GM18519 (cell line): ENCODE results near the gene PABPN1L.

ENCODE experiments used
- ATAC-seq: cut with Tn5 transposase; IDR thresholded peaks from one replicate; pipeline ENCODE4 v1.9.1; 2021; ENCODE audit warnings: mild to moderate bottlenecking, moderate library complexity; ENCODE audit not compliant: unreplicated experiment, low FRiP score

Gene PABPN1L

GRCh38 chr16:88853325-88853941 is 13.0 kb downstream of the PABPN1L start:
- ATAC-seq = no peak

- no peak for ATAC-seq
These were observed 14.8 kb downstream of the PABPN1L start for GRCh38 chr16:88851616-88852015.

GRCh38 chr16:88850531-88851199 is 15.8 kb downstream of the PABPN1L start:
- no peak for ATAC-seq

GRCh38 chr16:88848557-88848956 is 17.9 kb downstream of the PABPN1L start:
- no peak for ATAC-seq

GRCh38 chr16:88847654-88848053 is 18.8 kb downstream of the PABPN1L start:
- ATAC-seq = no peak

GRCh38 chr16:88846088-88846487 is 20.4 kb downstream of the PABPN1L start:
- ATAC-seq = no peak

- ATAC-seq = no peak
These were observed 21.9 kb downstream of the PABPN1L start for GRCh38 chr16:88844419-88845036.

- ATAC-seq = no peak
These were observed 23.2 kb downstream of the PABPN1L start for GRCh38 chr16:88843256-88843655.

- ATAC-seq = no peak
These were observed 23.7 kb downstream of the PABPN1L start for GRCh38 chr16:88842806-88843205.

- no peak for ATAC-seq
These were observed 24.1 kb downstream of the PABPN1L start for GRCh38 chr16:88842308-88842756.

GRCh38 chr16:88841521-88842307 is 24.7 kb downstream of the PABPN1L start:
- no peak for ATAC-seq

- no peak for ATAC-seq
These were observed 25.8 kb downstream of the PABPN1L start for GRCh38 chr16:88840600-88841215.

- ATAC-seq = no peak
These were observed 26.5 kb downstream of the PABPN1L start for GRCh38 chr16:88839745-88840599.

- ATAC-seq = no peak
These were observed 27.4 kb downstream of the PABPN1L start for GRCh38 chr16:88839026-88839529.

- ATAC-seq = no peak
These were observed 27.9 kb downstream of the PABPN1L start for GRCh38 chr16:88838566-88838965.

- no peak for ATAC-seq
These were observed 28.7 kb downstream of the PABPN1L start for GRCh38 chr16:88837806-88838205.

GRCh38 chr16:88836791-88837190 is 29.7 kb downstream of the PABPN1L start:
- no peak for ATAC-seq

- ATAC-seq = no peak
These were observed 30.6 kb downstream of the PABPN1L start for GRCh38 chr16:88835818-88836217.

GRCh38 chr16:88835383-88835782 is 31.1 kb downstream of the PABPN1L start:
- no peak for ATAC-seq
